Adrenal gland (tissue), 12 donors: ENCODE measurements around the gene RNF39. TPM values are rescaled to one million over a fixed set of nuclear protein-coding genes. Genes with fewer than 3 reads are reported as not detected.

ENCODE experiments used
- DNase-seq, 7 donors: peaks; one replicate each; pipeline ENCODE4 v3.0.0-alpha.2; 2019 to 2020
- H3K27ac ChIP-seq, 5 donors: fragments of 200-600 bp; sonication (generic) in 4 of 5; 1 replicate in 3 of 5; 2 replicates in 2 of 5; pipeline versions ENCODE4 v1.5.1 to v1.8.0; 2016 to 2020; ENCODE audit warnings: mild to moderate bottlenecking in 1 of 5
- H3K27me3 ChIP-seq: fragments of 200-600 bp; 2 replicates; pipeline ENCODE4 v1.8.0; 2021
- H3K36me3 ChIP-seq, 2 donors: fragments of 200-600 bp; replicated peaks in 1 of 2; 1 replicate in 1 of 2; 2 replicates in 1 of 2; pipeline versions ENCODE4 v1.5.1 to v1.8.0; 2018 to 2022
- H3K4me1 ChIP-seq, 2 donors: fragments of 200-600 bp; replicated peaks in 1 of 2; 1 replicate in 1 of 2; 2 replicates in 1 of 2; pipeline versions ENCODE4 v1.5.1 to v1.8.0; 2018 to 2021
- H3K4me3 ChIP-seq, 4 donors: fragments of 200-600 bp; sonication (generic) in 3 of 4; one replicate each; pipeline ENCODE4 v1.5.1; 2016 to 2018
- H3K9me3 ChIP-seq, 3 donors: fragments of 200-600 bp; sonication (generic) in 1 of 3; replicated peaks in 1 of 3; 1 replicate in 2 of 3; 2 replicates in 1 of 3; pipeline versions ENCODE4 v1.5.1 to v1.8.0; 2016 to 2021
- POLR2A ChIP-seq, 2 donors: fragments of 450-650 bp; IDR thresholded peaks; one replicate each; pipeline ENCODE4 v1.6.1; 2017; ENCODE audit warnings: antibody characterized with exemption in 2 of 2, mild to moderate bottlenecking in 2 of 2, moderate library complexity in 1 of 2
- WGBS, 4 donors: extraction: QIAGEN DNeasy Blood & Tissue Kit in 2 of 4; methylation state at CpG; one replicate each; pipeline versions ENCODE4 v1.1.5 to v1.1.7; 2013 to 2017; 5-methylcytosine and 5-hydroxymethylcytosine counted together
- intact Hi-C, 2 donors: fragments of 100-400 bp; cut with DNase I; formaldehyde crosslinking; loops; one replicate each; pipeline versions ENCODE4 v1.14.1 to v1.15.0; 2022 to 2023
- polyA plus RNA-seq, 3 donors: library from polyadenylated mRNA; stranded (reverse); fragments of 200-250 nt in 2 of 3; fragments of 350-450 nt in 1 of 3; fragmentation: Illumina TruSeq in 1 of 3; extraction: RNeasy Lipid Tissue Mini Kit (QIAGEN cat#74804) in 1 of 3; gene quantifications; one replicate each; pipeline ENCODE4 v1.2.3, GENCODE V29; 2013 to 2014
- total RNA-seq, 9 donors: library from RNA; depleted of rRNA in 4 of 9; stranded (reverse); fragments of >200 nt in 4 of 9; fragments of 120-200 nt in 1 of 9; fragmentation: NEBNext Ultra II Directional in 1 of 9; extraction: Animal tissue kit (Norgen Biotek cat#: 25700) in 1 of 9; gene quantifications; one replicate each; pipeline versions ENCODE4 v1.1.0 to v1.2.4, GENCODE V29; 2013 to 2023
- TF ChIP-seq, protein P1 (sequence below), 6 experiments: fragments of 450-650 bp in 4 of 6; fragments of 200-600 bp in 2 of 6; sonication (generic) in 1 of 6; IDR thresholded peaks; 1 replicate in 5 of 6; 2 replicates in 1 of 6; pipeline versions ENCODE4 v1.5.1 to v1.8.0; 2016 to 2021; ENCODE audit warnings: antibody characterized with exemption in 6 of 6, mild to moderate bottlenecking in 2 of 6, moderate library complexity in 1 of 6
- donor health status: healthy with polysubstance abuse.
- donor health status: Bipolar disorder and iron deficiency.
- donor health status: DM: yes; HTN: yes; CAD: no.
- donor health status: DM: no; HTN: no; CAD: no.
- donor health status: DM: no; HTN: no; CAD: no.
- donor health status: DM: yes; HTN: yes; CAD: no.

The RNF39 gene
- total and polyA plus RNA-seq, 12 donors = 0.11 to 1.7 (median 0.55) TPM; not detected in 3

DNA sequence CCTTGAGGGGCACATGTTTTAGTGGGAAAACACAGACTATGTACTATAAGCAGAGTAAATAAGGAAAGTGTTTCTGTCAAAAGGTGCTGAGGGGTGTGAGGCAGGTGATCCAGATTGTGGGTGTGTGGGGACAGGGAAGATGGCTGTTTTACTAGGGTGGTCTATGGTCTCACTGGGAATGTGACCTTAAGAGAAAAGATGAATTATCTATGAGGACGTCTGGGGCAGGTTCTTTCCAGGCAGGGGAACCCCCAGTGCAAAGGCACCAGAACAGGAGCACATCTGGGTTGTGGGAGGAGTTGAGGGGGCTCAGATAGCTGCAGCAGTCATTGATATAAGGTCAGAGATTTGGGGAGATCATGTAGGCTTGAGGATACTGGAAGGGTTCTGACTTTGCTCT is 32.7 kb downstream of the RNF39 start:
- Histone ChIP-seq H3K27me3 (no peaks in the 10 kb centered on the region), H3K9me3 (no peaks in the 10 kb centered on the region), H3K36me3 (no peaks in the 10 kb centered on the region), H3K4me1 (no peaks in the 10 kb centered on the region), H3K27ac (no peak overlapping the region), H3K4me3 (no peak overlapping the region)
- intact Hi-C loops = no loop called here
- 39 to 52% (median 41%) methylated on average over 1 of the region's 1 CpG for WGBS, 4 donors
- no peak for DNase-seq
- no peak for TF ChIP-seq POLR2A (IDR thresholded peaks at IDR 0.05)
- TF ChIP-seq, protein P1, sequence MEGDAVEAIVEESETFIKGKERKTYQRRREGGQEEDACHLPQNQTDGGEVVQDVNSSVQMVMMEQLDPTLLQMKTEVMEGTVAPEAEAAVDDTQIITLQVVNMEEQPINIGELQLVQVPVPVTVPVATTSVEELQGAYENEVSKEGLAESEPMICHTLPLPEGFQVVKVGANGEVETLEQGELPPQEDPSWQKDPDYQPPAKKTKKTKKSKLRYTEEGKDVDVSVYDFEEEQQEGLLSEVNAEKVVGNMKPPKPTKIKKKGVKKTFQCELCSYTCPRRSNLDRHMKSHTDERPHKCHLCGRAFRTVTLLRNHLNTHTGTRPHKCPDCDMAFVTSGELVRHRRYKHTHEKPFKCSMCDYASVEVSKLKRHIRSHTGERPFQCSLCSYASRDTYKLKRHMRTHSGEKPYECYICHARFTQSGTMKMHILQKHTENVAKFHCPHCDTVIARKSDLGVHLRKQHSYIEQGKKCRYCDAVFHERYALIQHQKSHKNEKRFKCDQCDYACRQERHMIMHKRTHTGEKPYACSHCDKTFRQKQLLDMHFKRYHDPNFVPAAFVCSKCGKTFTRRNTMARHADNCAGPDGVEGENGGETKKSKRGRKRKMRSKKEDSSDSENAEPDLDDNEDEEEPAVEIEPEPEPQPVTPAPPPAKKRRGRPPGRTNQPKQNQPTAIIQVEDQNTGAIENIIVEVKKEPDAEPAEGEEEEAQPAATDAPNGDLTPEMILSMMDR (IDR thresholded peaks at IDR 0.05) = no peak

DNA sequence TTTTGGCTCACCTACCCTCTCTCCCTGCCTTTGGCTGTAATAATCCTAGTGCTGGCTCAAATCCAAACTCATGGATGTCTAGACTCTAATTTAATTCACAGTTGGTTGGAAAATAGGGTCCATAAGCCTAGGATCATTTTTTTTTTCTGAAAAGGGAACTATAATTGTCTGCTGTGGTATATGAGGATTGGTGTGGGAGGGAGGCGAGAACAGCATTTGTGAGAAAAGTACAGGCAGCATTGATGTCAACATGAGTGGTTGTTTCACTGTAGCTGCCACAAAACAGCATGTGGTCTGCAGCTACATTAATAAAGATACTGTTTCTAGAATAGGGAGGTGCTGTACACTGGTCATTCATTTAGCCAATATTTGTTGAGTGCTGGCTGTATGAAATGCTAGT is 33.1 kb downstream of the RNF39 start:
- Histone ChIP-seq H3K36me3 (no peaks in the 10 kb centered on the region), H3K27me3 (no peaks in the 10 kb centered on the region), H3K9me3 (no peaks in the 10 kb centered on the region), H3K4me1 (no peaks in the 10 kb centered on the region), H3K4me3 (no peak overlapping the region), H3K27ac (no peak overlapping the region)
- TF ChIP-seq POLR2A (IDR thresholded peaks at IDR 0.05) = no peak
- TF ChIP-seq, protein P1 (IDR thresholded peaks at IDR 0.05) = no peak
- intact Hi-C loops = no loop called here
- no peak for DNase-seq
- 91 to 100% (median 95%) methylated on average over 1 of the region's 1 CpG for WGBS, 4 donors

DNA sequence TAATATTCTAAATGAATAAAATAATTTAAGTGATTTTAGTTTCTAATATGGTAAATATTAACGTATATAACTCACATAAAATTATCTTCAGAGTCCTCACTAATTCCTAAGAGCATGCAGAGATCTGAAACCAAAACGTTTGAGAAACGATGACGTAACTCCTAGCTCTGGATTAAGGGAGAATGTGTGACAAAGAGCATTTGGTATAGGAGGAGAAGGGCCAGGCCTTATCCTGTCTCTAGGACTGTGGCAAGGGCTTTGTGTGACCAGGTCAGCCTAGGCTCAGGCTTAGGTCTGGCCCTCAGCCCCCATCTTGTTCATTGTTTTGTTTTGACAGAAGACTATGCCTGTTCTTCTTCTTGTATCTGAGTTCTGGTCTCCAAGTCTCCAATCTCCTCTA is 33.7 kb downstream of the RNF39 start:
- intact Hi-C loops = no loop called here
- H3K4me3 ChIP-seq = no peak overlapping the region
- 72 to 78% (median 76%) methylated on average over 4 of the region's 4 CpGs for WGBS, 4 donors
- no peaks in the 10 kb centered on the region for H3K36me3 ChIP-seq
- H3K4me1 ChIP-seq = peaks cover 2 to 5% of the 10 kb centered on the region in 2 donors
- no peak overlapping the region for H3K27ac ChIP-seq
- DNase-seq = no peak
- H3K27me3 ChIP-seq = no peaks in the 10 kb centered on the region
- no peaks in the 10 kb centered on the region for H3K9me3 ChIP-seq
- TF ChIP-seq POLR2A (IDR thresholded peaks at IDR 0.05) = no peak
- TF ChIP-seq, protein P1 (IDR thresholded peaks at IDR 0.05) = no peak

DNA sequence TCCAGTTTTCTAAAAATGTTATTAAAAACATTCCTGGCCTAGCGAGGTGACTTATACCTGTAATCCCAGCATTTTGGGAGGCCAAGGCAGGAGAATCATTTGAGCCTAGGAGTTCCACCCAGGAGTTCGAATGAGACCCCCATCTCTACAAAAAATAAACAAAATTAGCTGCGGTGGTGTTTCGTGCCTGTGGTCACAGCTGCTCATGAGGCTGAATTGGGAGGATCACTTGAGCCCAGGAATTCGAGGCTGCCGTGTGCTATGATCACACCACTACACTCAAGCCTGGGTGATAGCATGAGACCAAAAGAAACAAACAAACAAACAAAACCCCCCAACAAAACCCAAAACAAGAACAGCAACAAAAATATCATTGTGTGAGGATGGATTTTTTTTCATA is 34.3 kb downstream of the RNF39 start:
- intact Hi-C loops = no loop called here
- Histone ChIP-seq H3K4me1 (peaks cover 5 to 7% of the 10 kb centered on the region in 2 donors), H3K9me3 (no peaks in the 10 kb centered on the region), H3K36me3 (no peaks in the 10 kb centered on the region), H3K27me3 (no peaks in the 10 kb centered on the region), H3K27ac (no peak overlapping the region), H3K4me3 (no peak overlapping the region)
- DNase-seq = no peak
- WGBS, 4 donors = 83 to 92% (median 84%) methylated on average over 6 of the region's 6 CpGs
- no peak for TF ChIP-seq POLR2A (IDR thresholded peaks at IDR 0.05)
- TF ChIP-seq, protein P1 (IDR thresholded peaks at IDR 0.05) = no peak
